ENCODE measurements around the gene TOM1L2.

DNA sequence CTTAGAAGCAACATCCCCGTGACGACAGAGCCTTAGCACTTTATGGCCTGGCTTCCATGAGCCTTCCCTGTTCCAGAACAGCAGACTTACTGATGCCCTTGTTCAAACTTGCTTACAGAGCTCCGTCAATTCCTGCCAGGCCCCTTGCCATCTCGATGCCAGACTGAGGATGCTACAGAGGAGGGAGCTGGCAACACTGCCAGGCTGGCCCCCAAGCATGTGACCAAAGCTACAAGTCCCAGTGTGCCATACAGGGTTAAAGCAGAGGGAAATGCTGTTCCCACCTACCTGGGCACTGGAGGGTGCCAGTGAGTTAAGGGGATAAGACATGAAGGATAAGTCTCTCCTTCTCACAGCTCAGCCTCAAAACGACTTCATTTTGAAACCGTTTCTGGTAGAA lies 102.0 kb downstream of the TOM1L2 start:
- TF ChIP-seq POLR2AphosphoS5 (IDR thresholded peaks at IDR 0.05; ENCODE audit: insufficient read depth in 1 of 2, low read depth in 1 of 2): no peak
- TF ChIP-seq CTCF (IDR thresholded peaks at IDR 0.05): no peak
- no peak for TF ChIP-seq POLR2A (IDR thresholded peaks at IDR 0.05)
